HFF-Myc (cell line): ENCODE data around the gene SPEN.
"Not testable (repeated sequence)": the region's sequence is repeated elsewhere in the genome, so short reads cannot be mapped to it uniquely, and the experiment has no call there.

Experiments used
- DNase-seq: peaks from one replicate; pipeline ENCODE4 v3.0.0-alpha.2; 2011; ENCODE audit warnings: low read depth; ENCODE audit errors: extremely low read depth
- H3K4me3 ChIP-seq: replicated peaks from 2 replicates; pipeline ENCODE4 v1.5.1; 2011; ENCODE audit warnings: low read depth, mild to moderate bottlenecking, control low read depth, low read length
- CTCF ChIP-seq: IDR thresholded peaks from 2 replicates; pipeline ENCODE4 v1.5.1; 2012; ENCODE audit warnings: mild to moderate bottlenecking, low read depth, low read length, control low read depth; ENCODE audit errors: missing control alignments

The SPEN gene

GRCh38 chr1:15826810-15827507 is 20.5 kb upstream of the SPEN start:
- no peak for DNase-seq
- no peak overlapping the region for H3K4me3 ChIP-seq

GRCh38 chr1:15827567-15827966 is 19.9 kb upstream of the SPEN start:
- H3K4me3 ChIP-seq, DNase-seq: not testable (repeated sequence)

More at GRCh38 chr1:15826810-15827507, 20.5 kb upstream of the SPEN start:
- no peak for TF ChIP-seq CTCF

GRCh38 chr1:15828931-15829330 is 18.6 kb upstream of the SPEN start:
- not testable (repeated sequence) for H3K4me3 ChIP-seq, DNase-seq

GRCh38 chr1:15830258-15830657 is 17.2 kb upstream of the SPEN start:
- TF ChIP-seq CTCF: no peak
- no peak for DNase-seq

GRCh38 chr1:15833069-15833679 is 14.3 kb upstream of the SPEN start:
- peak overlapping the region; percentile 81 for H3K4me3 ChIP-seq
- TF ChIP-seq CTCF: no peak
- no peak for DNase-seq

More at GRCh38 chr1:15830258-15830657, 17.2 kb upstream of the SPEN start:
- H3K4me3 ChIP-seq: no peak overlapping the region

GRCh38 chr1:15833842-15834405 is 13.6 kb upstream of the SPEN start:
- H3K4me3 ChIP-seq: peak overlapping the region; percentile 81
- TF ChIP-seq CTCF: no peak
- no peak for DNase-seq

- H3K4me3 ChIP-seq: peak overlapping the region; percentile 81
- TF ChIP-seq CTCF: no peak
- DNase-seq: peak; percentile 89
Observed at GRCh38 chr1:15834406-15835204, 12.9 kb upstream of the SPEN start.
